Adrenal gland (tissue), 12 donors: Measurements from ENCODE around the gene MAPK11. TPM values are rescaled to one million over a fixed set of nuclear protein-coding genes. Genes with fewer than 3 reads are reported as not detected.

ENCODE experiments used
- DNase-seq, 7 donors: peaks; one replicate each; pipeline ENCODE4 v3.0.0-alpha.2; 2019 to 2020
- H3K27ac ChIP-seq, 5 donors: fragments of 200-600 bp; sonication (generic) in 4 of 5; 1 replicate in 3 of 5; 2 replicates in 2 of 5; pipeline versions ENCODE4 v1.5.1 to v1.8.0; 2016 to 2020; ENCODE audit warnings: mild to moderate bottlenecking in 1 of 5
- H3K27me3 ChIP-seq: fragments of 200-600 bp; 2 replicates; pipeline ENCODE4 v1.8.0; 2021
- H3K36me3 ChIP-seq, 2 donors: fragments of 200-600 bp; replicated peaks in 1 of 2; 1 replicate in 1 of 2; 2 replicates in 1 of 2; pipeline versions ENCODE4 v1.5.1 to v1.8.0; 2018 to 2022
- H3K4me1 ChIP-seq, 2 donors: fragments of 200-600 bp; replicated peaks in 1 of 2; 1 replicate in 1 of 2; 2 replicates in 1 of 2; pipeline versions ENCODE4 v1.5.1 to v1.8.0; 2018 to 2021
- H3K4me3 ChIP-seq, 4 donors: fragments of 200-600 bp; sonication (generic) in 3 of 4; one replicate each; pipeline ENCODE4 v1.5.1; 2016 to 2018
- H3K9me3 ChIP-seq, 3 donors: fragments of 200-600 bp; sonication (generic) in 1 of 3; replicated peaks in 1 of 3; 1 replicate in 2 of 3; 2 replicates in 1 of 3; pipeline versions ENCODE4 v1.5.1 to v1.8.0; 2016 to 2021
- CTCF ChIP-seq, 6 experiments: fragments of 450-650 bp in 4 of 6; fragments of 200-600 bp in 2 of 6; sonication (generic) in 1 of 6; IDR thresholded peaks; 1 replicate in 5 of 6; 2 replicates in 1 of 6; pipeline versions ENCODE4 v1.5.1 to v1.8.0; 2016 to 2021; ENCODE audit warnings: antibody characterized with exemption in 6 of 6, mild to moderate bottlenecking in 2 of 6, moderate library complexity in 1 of 6
- POLR2A ChIP-seq, 2 donors: fragments of 450-650 bp; IDR thresholded peaks; one replicate each; pipeline ENCODE4 v1.6.1; 2017; ENCODE audit warnings: antibody characterized with exemption in 2 of 2, mild to moderate bottlenecking in 2 of 2, moderate library complexity in 1 of 2
- WGBS, 4 donors: extraction: QIAGEN DNeasy Blood & Tissue Kit in 2 of 4; methylation state at CpG; one replicate each; pipeline versions ENCODE4 v1.1.5 to v1.1.7; 2013 to 2017; 5-methylcytosine and 5-hydroxymethylcytosine counted together
- intact Hi-C, 2 donors: fragments of 100-400 bp; cut with DNase I; formaldehyde crosslinking; loops; one replicate each; pipeline versions ENCODE4 v1.14.1 to v1.15.0; 2022 to 2023
- polyA plus RNA-seq, 3 donors: library from polyadenylated mRNA; stranded (reverse); fragments of 200-250 nt in 2 of 3; fragments of 350-450 nt in 1 of 3; fragmentation: Illumina TruSeq in 1 of 3; extraction: RNeasy Lipid Tissue Mini Kit (QIAGEN cat#74804) in 1 of 3; gene quantifications; one replicate each; pipeline ENCODE4 v1.2.3, GENCODE V29; 2013 to 2014
- total RNA-seq, 9 donors: library from RNA; depleted of rRNA in 4 of 9; stranded (reverse); fragments of >200 nt in 4 of 9; fragments of 120-200 nt in 1 of 9; fragmentation: NEBNext Ultra II Directional in 1 of 9; extraction: Animal tissue kit (Norgen Biotek cat#: 25700) in 1 of 9; gene quantifications; one replicate each; pipeline versions ENCODE4 v1.1.0 to v1.2.4, GENCODE V29; 2013 to 2023
- donor health status: healthy with polysubstance abuse.
- donor health status: Bipolar disorder and iron deficiency.
- donor health status: DM: yes; HTN: yes; CAD: no.
- donor health status: DM: no; HTN: no; CAD: no.
- donor health status: DM: no; HTN: no; CAD: no.
- donor health status: DM: yes; HTN: yes; CAD: no.

Gene MAPK11
- total and polyA plus RNA-seq, 12 donors = 2.0 to 29.5 (median 6.7) TPM

GRCh38 chr22:50226875-50227165 lies 43.4 kb downstream of the MAPK11 start:
- H3K36me3 ChIP-seq = peaks cover 0 to 56% of the 10 kb centered on the region in 2 donors
- intact Hi-C loops = no loop called here
- H3K4me3 ChIP-seq = no peak overlapping the region
- no peaks in the 10 kb centered on the region for H3K27me3 ChIP-seq
- TF ChIP-seq CTCF (IDR thresholded peaks at IDR 0.05) = no peak
- no peak for TF ChIP-seq POLR2A (IDR thresholded peaks at IDR 0.05)
- H3K9me3 ChIP-seq = no peaks in the 10 kb centered on the region
- H3K4me1 ChIP-seq = no peaks in the 10 kb centered on the region
- DNase-seq = no peak
- 88 to 93% (median 93%) methylated on average over 17 to 18 of the region's 18 CpGs; no CpG with 5 or more reads in 1 of the 4 donors for WGBS, 4 donors
- no peak overlapping the region for H3K27ac ChIP-seq

- intact Hi-C loops = no loop called here
- H3K4me3 ChIP-seq = no peak overlapping the region
- H3K9me3 ChIP-seq = no peaks in the 10 kb centered on the region
- peaks cover 0 to 62% of the 10 kb centered on the region in 2 donors for H3K36me3 ChIP-seq
- no peaks in the 10 kb centered on the region for H3K4me1 ChIP-seq
- no peak overlapping the region for H3K27ac ChIP-seq
- DNase-seq = no peak
- no peaks in the 10 kb centered on the region for H3K27me3 ChIP-seq
- WGBS, 4 donors = 91 to 93% (median 93%) methylated on average over 16 to 31 of the region's 31 CpGs
- no peak for TF ChIP-seq CTCF (IDR thresholded peaks at IDR 0.05)
- no peak for TF ChIP-seq POLR2A (IDR thresholded peaks at IDR 0.05)
Measured at GRCh38 chr22:50226063-50226874, 43.9 kb downstream of the MAPK11 start.

- Histone ChIP-seq H3K27ac (no peak overlapping the region), H3K4me1 (no peaks in the 10 kb centered on the region), H3K9me3 (no peaks in the 10 kb centered on the region), H3K4me3 (no peak overlapping the region), H3K36me3 (peaks cover 0 to 71% of the 10 kb centered on the region in 2 donors), H3K27me3 (no peaks in the 10 kb centered on the region)
- intact Hi-C loops = no loop called here
- TF ChIP-seq POLR2A (IDR thresholded peaks at IDR 0.05) = no peak
- TF ChIP-seq CTCF (IDR thresholded peaks at IDR 0.05) = no peak
- WGBS, 4 donors = 85 to 93% (median 87%) methylated on average over 14 to 24 of the region's 24 CpGs
- no peak for DNase-seq
Measured at GRCh38 chr22:50225200-50225969, 44.8 kb downstream of the MAPK11 start.

- 89 to 93% (median 90%) methylated on average over 15 to 16 of the region's 16 CpGs for WGBS, 4 donors
- intact Hi-C loops = no loop called here
- TF ChIP-seq POLR2A (IDR thresholded peaks at IDR 0.05) (no peak), CTCF (IDR thresholded peaks at IDR 0.05) (no peak)
Measured at GRCh38 chr22:50224071-50224470, 46.1 kb downstream of the MAPK11 start.

More at GRCh38 chr22:50224071-50224470, 46.1 kb downstream of the MAPK11 start:
- Histone ChIP-seq H3K27ac (no peak overlapping the region), H3K4me3 (no peak overlapping the region), H3K36me3 (peaks cover 0 to 75% of the 10 kb centered on the region in 2 donors), H3K27me3 (no peaks in the 10 kb centered on the region), H3K4me1 (no peaks in the 10 kb centered on the region), H3K9me3 (no peaks in the 10 kb centered on the region)
- DNase-seq = no peak
